Psoas muscle (tissue), 8 donors: ENCODE results near the gene SLC35A2. TPM values are rescaled to one million over a fixed set of nuclear protein-coding genes. Genes with fewer than 3 reads are reported as not detected.

ENCODE experiments used
- ATAC-seq, 4 donors: fragments of 200-7000 bp; cut with Tn5 transposase; one replicate each; pipeline ENCODE4 v1.9.1; 2020; ENCODE audit warnings: moderate library complexity in 3 of 4, mild to moderate bottlenecking in 2 of 4
- DNase-seq, 2 donors: peaks; one replicate each; pipeline ENCODE4 v3.0.0-alpha.2; 2020
- H3K27ac ChIP-seq: fragments of 200-600 bp; one replicate; pipeline ENCODE4 v1.8.0; 2022
- H3K27me3 ChIP-seq, 3 donors: fragments of 200-600 bp in 1 of 3; one replicate each; pipeline versions ENCODE4 v1.6.1 to v1.8.0; 2013 to 2022; ENCODE audit warnings: low read length in 2 of 3, mild to moderate bottlenecking in 2 of 3, moderate library complexity in 1 of 3; ENCODE audit not compliant: insufficient read depth in 3 of 3
- H3K36me3 ChIP-seq, 2 donors: fragments of 200-600 bp in 1 of 2; one replicate each; pipeline versions ENCODE4 v1.6.1 to v1.8.0; 2013 to 2022; ENCODE audit warnings: low read depth in 1 of 2, mild to moderate bottlenecking in 1 of 2, moderate library complexity in 1 of 2; ENCODE audit not compliant: insufficient read depth in 1 of 2
- H3K4me1 ChIP-seq: fragments of 200-600 bp; one replicate; pipeline ENCODE4 v1.8.0; 2022
- H3K4me3 ChIP-seq: fragments of 200-600 bp; one replicate; pipeline ENCODE4 v1.8.0; 2022; ENCODE audit warnings: mild to moderate bottlenecking
- H3K9me3 ChIP-seq: fragments of 200-600 bp; one replicate; pipeline ENCODE4 v1.8.0; 2022
- CTCF ChIP-seq: fragments of 200-600 bp; IDR thresholded peaks from one replicate; pipeline ENCODE4 v1.8.0; 2022; ENCODE audit warnings: antibody characterized with exemption
- WGBS, 3 donors: extraction: QIAGEN DNeasy Blood & Tissue Kit; methylation state at CpG; one replicate each; pipeline versions ENCODE4 v1.1.6 to v1.1.7; 2013; 5-methylcytosine and 5-hydroxymethylcytosine counted together
- intact Hi-C, 2 donors: fragments of 100-400 bp; cut with DNase I; formaldehyde crosslinking; loops; one replicate each; pipeline versions ENCODE4 v1.11.0 to v1.14.2; 2022
- long read RNA-seq, 2 donors: library from polyadenylated mRNA; unstranded; transcript quantifications; one replicate each; pipeline ENCODE4 v2.0.0, GENCODE V29; 2021
- polyA plus RNA-seq, 3 donors: library from polyadenylated mRNA; stranded (reverse); fragments of 200-250 nt; gene quantifications; one replicate each; pipeline ENCODE4 v1.2.3, GENCODE V29; 2013
- total RNA-seq, 4 donors: library from RNA; stranded (reverse); fragmentation: NEBNext Ultra II Directional in 2 of 4; extraction: Animal tissue kit (Norgen Biotek cat#: 25700) in 2 of 4; gene quantifications; one replicate each; pipeline versions ENCODE4 v1.2.1 to v1.2.4, GENCODE V29; 2021 to 2023
- donor health status: healthy with polysubstance abuse.
- donor health status: DM: no; HTN: no; CAD: no; lungs with moderate emphysema.
- donor health status: Bipolar disorder and iron deficiency.
- donor health status: healthy.
- donor health status: DM: yes; HTN: yes; CAD: no.
- donor health status: DM: no; HTN: no; CAD: no.
- donor health status: DM: no; HTN: no; CAD: no.
- donor health status: DM: yes; HTN: yes; CAD: no.

Gene SLC35A2
- total RNA-seq (10 to 100 TPM in 2 of 4 donors, 1 to 10 TPM in 2; 8.8 to 13.4 (median 11.2) TPM), polyA plus RNA-seq (10 to 100 TPM; 13.2 to 26.1 (median 19.7) TPM)
- long read RNA-seq, donor 1, partial matches to known transcripts: 0 of 3 reads
- long read RNA-seq, donor 1, other reads (novel, unspliced or antisense): 1 of 3 reads
- long read RNA-seq, donor 2, partial matches to known transcripts: 2 of 12 reads
- long read RNA-seq, donor 2, other reads (novel, unspliced or antisense): 4 of 12 reads

GRCh38 chrX:48911412-48912182, at the start of gene SLC35A2:
Gene SLC35A2, minus strand, starts transcription at chrX:48911646. Its CDS starts 10 bp downstream, at chrX:48911636.
- DNase-seq: peak; percentile 75 to 86
- Histone ChIP-seq H3K4me3 (peak within 1 kb of the TSS; percentile 77), H3K27me3 (no peaks in the 10 kb centered on the region), H3K4me1 (no peaks in the 10 kb centered on the region), H3K36me3 (peaks cover 0 to 4% of the 10 kb centered on the region in 2 donors), H3K27ac (peak within 1 kb of the TSS; percentile 73), H3K9me3 (no peaks in the 10 kb centered on the region)
- intact Hi-C loops: loop anchor here in 1 of 2 donors (10.0 kb wide), 1 partner anchor 267 kb away; no protein-coding TSS in a partner anchor
- TF ChIP-seq CTCF: no peak
- 1 to 25% (median 1%) methylated on average over 45 to 60 of the region's 60 CpGs for WGBS, 3 donors
- peak; percentile 87 to 95 (median 88) for ATAC-seq

- intact Hi-C loops: no loop called here
- TF ChIP-seq CTCF: no peak
- Histone ChIP-seq H3K36me3 (peaks cover 0 to 4% of the 10 kb centered on the region in 2 donors), H3K4me1 (peaks cover 6% of the 10 kb centered on the region), H3K27me3 (no peaks in the 10 kb centered on the region), H3K9me3 (no peaks in the 10 kb centered on the region), H3K4me3 (no peak overlapping the region), H3K27ac (no peak overlapping the region)
- no peak for ATAC-seq
- WGBS, 3 donors: 88 to 92% (median 91%) methylated on average over 2 of the region's 2 CpGs
- no peak for DNase-seq
These were observed 48.8 kb upstream of the SLC35A2 start for GRCh38 chrX:48960291-48960690.

GRCh38 chrX:48958635-48959094, 47.2 kb upstream of the SLC35A2 start:
- intact Hi-C loops: loop anchor here in 1 of 2 donors (5.0 kb wide), 1 partner anchor 36 kb away; no protein-coding TSS in a partner anchor
- Histone ChIP-seq H3K4me1 (peaks cover 6% of the 10 kb centered on the region), H3K4me3 (peak overlapping the region; percentile 76), H3K27ac (peak overlapping the region; percentile 93), H3K9me3 (no peaks in the 10 kb centered on the region), H3K27me3 (no peaks in the 10 kb centered on the region), H3K36me3 (peaks cover 0 to 4% of the 10 kb centered on the region in 2 donors)
- TF ChIP-seq CTCF: no peak
- WGBS, 3 donors: 0 to 37% (median 0%) methylated on average over 18 to 21 of the region's 21 CpGs
- ATAC-seq: peak; percentile 13 to 63 (median 34)
- peak; percentile 47 to 82 for DNase-seq

DNA sequence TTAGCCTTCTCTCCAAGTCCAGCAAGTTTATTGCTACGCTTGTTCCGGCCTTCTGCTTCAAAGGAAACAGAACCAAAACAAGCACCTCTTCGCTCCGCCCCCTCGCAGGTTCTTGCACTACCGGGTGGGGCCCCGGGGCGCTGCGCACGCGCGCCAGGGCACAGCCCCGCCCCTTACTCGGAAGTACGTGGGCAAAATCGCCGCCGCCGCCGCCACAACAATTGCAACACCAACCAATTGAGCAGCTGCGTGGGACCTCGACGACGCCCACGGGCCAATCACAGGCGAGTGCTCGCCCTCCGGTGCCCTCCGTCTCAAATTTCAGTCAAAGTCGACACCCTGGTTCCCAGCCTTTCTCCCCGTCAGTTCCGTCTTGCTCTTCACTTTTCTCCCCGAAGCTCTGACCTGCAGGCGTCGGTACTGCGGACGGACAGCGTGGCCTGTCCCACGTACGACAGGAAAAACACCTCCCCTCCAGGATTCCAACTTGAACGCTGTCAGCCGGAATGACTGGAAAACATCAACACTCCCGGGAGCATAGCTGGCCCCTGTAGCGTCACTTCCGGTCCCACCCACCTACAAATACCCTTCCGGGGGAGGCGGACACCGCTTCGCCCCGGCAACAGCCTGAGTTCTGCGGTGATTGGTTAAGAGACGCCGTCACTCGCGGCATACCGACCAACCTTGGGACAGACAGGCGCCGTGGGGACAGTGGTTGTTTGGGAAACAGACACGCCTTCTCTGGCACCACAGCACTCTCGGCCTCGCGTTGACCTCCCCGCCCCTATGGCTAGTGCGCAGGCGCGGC, 46.6 kb upstream of the SLC35A2 start:
- Histone ChIP-seq H3K36me3 (peaks cover 0 to 4% of the 10 kb centered on the region in 2 donors), H3K4me1 (peaks cover 6% of the 10 kb centered on the region), H3K9me3 (no peaks in the 10 kb centered on the region), H3K27me3 (no peaks in the 10 kb centered on the region), H3K27ac (peak overlapping the region; percentile 93), H3K4me3 (peak overlapping the region; percentile 76)
- TF ChIP-seq CTCF: no peak
- intact Hi-C loops: loop anchor here in 1 of 2 donors (5.0 kb wide), 1 partner anchor 36 kb away; no protein-coding TSS in a partner anchor
- ATAC-seq (peak; percentile 91 to 94 (median 93)), DNase-seq (peak; percentile 95 to 98)
- 0 to 34% (median 1%) methylated on average over 45 to 66 of the region's 66 CpGs for WGBS, 3 donors
